Sigmoid colon (tissue), 4 donors: ENCODE data around the gene RFX7.
"Not testable (repeated sequence)": the region's sequence is repeated elsewhere in the genome, so short reads cannot be mapped to it uniquely, and the experiment has no call there.

ENCODE experiments used
- POLR2A ChIP-seq, 2 donors: fragments of 450-650 bp; IDR thresholded peaks; one replicate each; pipeline ENCODE4 v1.6.1; 2016; ENCODE audit warnings: antibody characterized with exemption in 2 of 2, mild to moderate bottlenecking in 2 of 2, moderate library complexity in 2 of 2
- POLR2AphosphoS5 ChIP-seq, 4 donors: sonication (generic); formaldehyde crosslinking; IDR thresholded peaks; one replicate each; pipeline ENCODE4 v1.6.1; 2017; ENCODE audit warnings: antibody characterized with exemption in 4 of 4
- TF ChIP-seq, protein P1 (sequence below), 4 experiments: fragments of 450-650 bp in 3 of 4; fragments of 200-600 bp in 1 of 4; IDR thresholded peaks; one replicate each; pipeline ENCODE4 v1.5.1; 2016 to 2019; ENCODE audit warnings: antibody characterized with exemption in 4 of 4, mild to moderate bottlenecking in 3 of 4, moderate library complexity in 2 of 4

DNA sequence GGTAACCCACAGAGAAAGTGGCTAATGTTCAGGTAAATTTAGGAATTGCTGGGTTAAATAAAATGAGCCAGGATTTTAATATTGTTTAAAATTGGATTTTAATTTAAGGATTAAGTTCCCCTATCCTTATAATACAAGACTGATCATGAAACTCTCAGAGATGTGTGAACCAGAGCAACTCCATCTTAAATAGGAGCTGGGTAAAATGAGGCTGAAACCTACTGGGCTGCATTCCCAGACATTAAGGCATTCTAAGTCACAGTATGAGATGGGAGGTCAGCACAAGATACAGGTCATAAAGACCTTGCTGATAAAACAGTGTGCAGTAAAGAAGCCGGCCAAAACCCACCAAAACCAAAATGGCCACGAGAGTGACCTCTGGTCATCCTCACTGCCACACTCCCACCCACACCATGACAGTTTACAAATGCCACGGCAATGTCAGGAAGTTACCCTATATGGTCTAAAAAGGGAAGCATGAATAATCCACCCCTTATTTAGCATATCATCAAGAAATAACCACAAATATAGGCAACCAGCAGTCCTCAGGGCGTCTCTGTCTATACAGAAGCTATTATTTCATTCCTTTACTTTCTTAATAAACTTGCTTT, 40.3 kb downstream of the RFX7 start:
- not testable (repeated sequence) for TF ChIP-seq POLR2A, POLR2AphosphoS5 (IDR thresholded peaks at IDR 0.05)
- TF ChIP-seq, protein P1, sequence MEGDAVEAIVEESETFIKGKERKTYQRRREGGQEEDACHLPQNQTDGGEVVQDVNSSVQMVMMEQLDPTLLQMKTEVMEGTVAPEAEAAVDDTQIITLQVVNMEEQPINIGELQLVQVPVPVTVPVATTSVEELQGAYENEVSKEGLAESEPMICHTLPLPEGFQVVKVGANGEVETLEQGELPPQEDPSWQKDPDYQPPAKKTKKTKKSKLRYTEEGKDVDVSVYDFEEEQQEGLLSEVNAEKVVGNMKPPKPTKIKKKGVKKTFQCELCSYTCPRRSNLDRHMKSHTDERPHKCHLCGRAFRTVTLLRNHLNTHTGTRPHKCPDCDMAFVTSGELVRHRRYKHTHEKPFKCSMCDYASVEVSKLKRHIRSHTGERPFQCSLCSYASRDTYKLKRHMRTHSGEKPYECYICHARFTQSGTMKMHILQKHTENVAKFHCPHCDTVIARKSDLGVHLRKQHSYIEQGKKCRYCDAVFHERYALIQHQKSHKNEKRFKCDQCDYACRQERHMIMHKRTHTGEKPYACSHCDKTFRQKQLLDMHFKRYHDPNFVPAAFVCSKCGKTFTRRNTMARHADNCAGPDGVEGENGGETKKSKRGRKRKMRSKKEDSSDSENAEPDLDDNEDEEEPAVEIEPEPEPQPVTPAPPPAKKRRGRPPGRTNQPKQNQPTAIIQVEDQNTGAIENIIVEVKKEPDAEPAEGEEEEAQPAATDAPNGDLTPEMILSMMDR (IDR thresholded peaks at IDR 0.05), result not testable (repeated sequence)
